Neural crest cell (in vitro differentiated cells): ENCODE results near the gene NPLOC4. TPM values are rescaled to one million over a fixed set of nuclear protein-coding genes. Genes with fewer than 3 reads are reported as not detected.

Experiments
- DNase-seq: peaks from one replicate; pipeline ENCODE4 v3.0.0; 2021; ENCODE audit warnings: low read depth, mixed read lengths, low spot score
- H3K27ac Mint-ChIP-seq: one replicate; pipeline ENCODE4 v1.8.0; 2021; ENCODE audit warnings: mild to moderate bottlenecking, mixed read lengths; ENCODE audit not compliant: unreplicated experiment
- H3K27me3 Mint-ChIP-seq: 2 replicates; pipeline ENCODE4 v1.8.0; 2021; ENCODE audit warnings: low read depth, mild to moderate bottlenecking, mixed read lengths
- H3K36me3 Mint-ChIP-seq: 2 replicates; pipeline ENCODE4 v1.8.0; 2021; ENCODE audit warnings: low read depth, mild to moderate bottlenecking, mixed read lengths
- H3K4me1 Mint-ChIP-seq: 2 replicates; pipeline ENCODE4 v1.8.0; 2021; ENCODE audit warnings: mixed read lengths
- H3K4me3 Mint-ChIP-seq: one replicate; pipeline ENCODE4 v1.8.0; 2021; ENCODE audit warnings: mild to moderate bottlenecking, mixed read lengths
- H3K9me3 Mint-ChIP-seq: 2 replicates; pipeline ENCODE4 v1.8.0; 2021; ENCODE audit warnings: mixed read lengths
- CTCF ChIP-seq: fragments of 200-600 bp; sonication (generic); conservative IDR thresholded peaks from 2 replicates; pipeline ENCODE4 v1.5.0; 2021; ENCODE audit warnings: antibody characterized with exemption, mild to moderate bottlenecking
- total RNA-seq: library from RNA; stranded (reverse); gene quantifications from 2 replicates; pipeline ENCODE4 v1.2.1, GENCODE V29; 2021

NPLOC4 gene
- total RNA-seq, 1 donor from 2014 or later: 97.7 TPM

- peak overlapping the region; percentile 80 for H3K27ac Mint-ChIP-seq
Observed at GRCh38 chr17:81578038-81578441, 58.9 kb downstream of the NPLOC4 start.

GRCh38 chr17:81577278-81578000 is 59.5 kb downstream of the NPLOC4 start:
- Mint-ChIP-seq H3K4me3 (no peak overlapping the region), H3K36me3 (peaks cover 13% of the 10 kb centered on the region), H3K4me1 (peaks cover 10% of the 10 kb centered on the region), H3K9me3 (no peaks in the 10 kb centered on the region), H3K27me3 (no peaks in the 10 kb centered on the region), H3K27ac (peak overlapping the region; percentile 4)
- no peak for TF ChIP-seq CTCF
- DNase-seq: no peak

More at GRCh38 chr17:81578038-81578441, 58.9 kb downstream of the NPLOC4 start:
- Mint-ChIP-seq H3K9me3 (no peaks in the 10 kb centered on the region), H3K36me3 (peaks cover 8% of the 10 kb centered on the region), H3K4me3 (no peak overlapping the region), H3K27me3 (no peaks in the 10 kb centered on the region), H3K4me1 (peaks cover 10% of the 10 kb centered on the region)
- no peak for TF ChIP-seq CTCF
- no peak for DNase-seq

- no peak for DNase-seq
- no peak for TF ChIP-seq CTCF
- peaks cover 10% of the 10 kb centered on the region for H3K4me1 Mint-ChIP-seq
- H3K27me3 Mint-ChIP-seq: no peaks in the 10 kb centered on the region
- no peaks in the 10 kb centered on the region for H3K9me3 Mint-ChIP-seq
- no peak overlapping the region for H3K27ac Mint-ChIP-seq
- H3K4me3 Mint-ChIP-seq: no peak overlapping the region
- peaks cover 12% of the 10 kb centered on the region for H3K36me3 Mint-ChIP-seq
Observed at GRCh38 chr17:81576621-81577277, 60.2 kb downstream of the NPLOC4 start.

- peaks cover 11% of the 10 kb centered on the region for H3K36me3 Mint-ChIP-seq
- no peak overlapping the region for H3K4me3 Mint-ChIP-seq
- DNase-seq: no peak
- H3K9me3 Mint-ChIP-seq: no peaks in the 10 kb centered on the region
- peaks cover 10% of the 10 kb centered on the region for H3K4me1 Mint-ChIP-seq
- no peaks in the 10 kb centered on the region for H3K27me3 Mint-ChIP-seq
- H3K27ac Mint-ChIP-seq: no peak overlapping the region
- TF ChIP-seq CTCF: no peak
Observed at GRCh38 chr17:81575836-81576235, 61.1 kb downstream of the NPLOC4 start.

GRCh38 chr17:81574643-81574956 is 62.3 kb downstream of the NPLOC4 start:
- Mint-ChIP-seq H3K27ac (no peak overlapping the region), H3K36me3 (peaks cover 11% of the 10 kb centered on the region), H3K9me3 (no peaks in the 10 kb centered on the region), H3K4me3 (no peak overlapping the region), H3K27me3 (no peaks in the 10 kb centered on the region), H3K4me1 (peaks cover 10% of the 10 kb centered on the region)
- TF ChIP-seq CTCF: no peak
- no peak for DNase-seq
